ENCODE results near the gene DDX47.
"Not testable (repeated sequence)": the region's sequence is repeated elsewhere in the genome, so short reads cannot be mapped to it uniquely, and the experiment has no call there.

DDX47 gene

DNA sequence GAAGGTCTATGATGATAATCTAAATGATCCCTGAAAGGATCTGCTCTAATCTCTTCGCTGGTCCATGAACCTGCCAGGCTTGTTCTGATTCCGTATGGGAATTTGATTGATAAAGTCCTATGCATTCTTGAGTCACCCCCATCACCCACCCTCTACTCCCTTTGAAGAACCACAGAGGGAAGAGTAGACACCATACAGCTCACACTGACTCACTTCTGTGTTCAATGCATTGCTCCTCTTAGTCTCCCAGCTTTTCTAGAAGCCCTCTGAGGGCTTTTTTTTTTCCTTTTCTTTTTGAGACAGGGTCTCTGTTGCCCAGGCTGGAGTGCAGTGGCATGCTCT, 59.8 kb downstream of the DDX47 start:
- no peak for DNase-seq (ENCODE audit: low spot score)

DNA sequence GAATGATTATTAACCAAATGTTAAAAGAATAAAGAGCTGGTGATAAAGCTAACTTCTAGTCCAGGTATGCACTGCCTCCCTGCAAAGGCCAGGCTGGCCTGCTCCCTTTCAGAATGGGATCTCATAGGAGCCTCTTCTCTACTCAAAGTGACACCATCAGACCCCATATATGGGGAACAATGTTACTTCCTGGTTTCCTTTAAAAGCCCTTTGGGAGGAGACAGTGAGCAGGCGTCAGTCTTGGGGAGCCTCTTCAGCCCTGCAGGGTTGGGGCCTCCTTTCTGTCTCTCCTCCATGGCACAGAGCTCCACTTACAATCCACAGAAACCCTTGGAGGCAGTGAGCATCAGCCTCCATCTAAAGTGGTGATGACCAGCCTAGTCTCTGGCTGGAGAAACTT, 60.9 kb downstream of the DDX47 start:
- DNase-seq (ENCODE audit: low spot score), result no peak

DNA sequence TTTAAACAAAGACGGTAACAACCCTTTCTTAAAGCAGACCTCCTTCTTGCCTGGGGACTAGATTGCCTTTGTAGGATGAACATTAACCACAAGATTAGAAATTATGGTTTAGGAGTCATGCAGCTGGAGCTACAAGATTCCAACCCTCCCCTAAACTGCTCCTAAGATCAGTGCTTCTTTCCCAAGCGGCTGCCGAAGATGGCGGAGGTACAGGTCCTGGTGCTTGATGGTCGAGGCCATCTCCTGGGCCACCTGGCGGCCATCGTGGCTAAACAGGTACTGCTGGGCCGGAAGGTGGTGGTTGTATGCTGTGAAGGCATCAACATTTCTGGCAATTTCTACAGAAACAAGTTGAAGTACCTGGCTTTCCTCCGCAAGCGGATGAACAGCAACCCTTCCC, 62.2 kb downstream of the DDX47 start:
- DNase-seq (ENCODE audit: low spot score), result not testable (repeated sequence)

DNA sequence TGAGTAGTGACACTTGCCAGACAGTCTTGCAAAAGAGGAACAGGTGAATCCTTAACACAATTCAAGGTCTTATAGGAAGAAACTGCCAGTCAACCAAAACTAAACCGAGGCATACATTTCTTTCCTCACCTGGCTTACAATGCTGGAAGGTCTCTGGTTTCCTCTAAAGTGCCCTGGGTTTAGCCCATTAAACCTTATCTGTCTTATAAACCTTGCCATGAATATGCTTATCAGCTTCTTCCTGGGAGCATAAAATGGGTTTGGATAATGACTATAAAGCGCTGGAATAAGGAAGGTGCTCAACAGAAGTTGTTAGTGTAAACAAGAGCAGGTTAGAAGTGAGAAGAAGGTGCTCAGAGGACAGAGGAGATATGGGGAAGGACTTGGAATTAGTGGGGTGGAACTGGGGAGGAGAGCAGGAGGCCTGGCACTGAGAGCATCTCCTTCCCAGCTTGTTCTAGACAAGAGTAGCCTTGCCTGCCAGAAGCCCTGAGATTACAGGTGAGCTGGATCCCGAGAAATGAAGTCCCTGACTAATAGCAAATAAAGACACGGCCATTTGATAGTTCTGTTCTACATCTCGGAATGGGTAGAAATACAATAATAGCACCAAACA, 64.1 kb downstream of the DDX47 start:
- DNase-seq (ENCODE audit: low spot score), result no peak

DNA sequence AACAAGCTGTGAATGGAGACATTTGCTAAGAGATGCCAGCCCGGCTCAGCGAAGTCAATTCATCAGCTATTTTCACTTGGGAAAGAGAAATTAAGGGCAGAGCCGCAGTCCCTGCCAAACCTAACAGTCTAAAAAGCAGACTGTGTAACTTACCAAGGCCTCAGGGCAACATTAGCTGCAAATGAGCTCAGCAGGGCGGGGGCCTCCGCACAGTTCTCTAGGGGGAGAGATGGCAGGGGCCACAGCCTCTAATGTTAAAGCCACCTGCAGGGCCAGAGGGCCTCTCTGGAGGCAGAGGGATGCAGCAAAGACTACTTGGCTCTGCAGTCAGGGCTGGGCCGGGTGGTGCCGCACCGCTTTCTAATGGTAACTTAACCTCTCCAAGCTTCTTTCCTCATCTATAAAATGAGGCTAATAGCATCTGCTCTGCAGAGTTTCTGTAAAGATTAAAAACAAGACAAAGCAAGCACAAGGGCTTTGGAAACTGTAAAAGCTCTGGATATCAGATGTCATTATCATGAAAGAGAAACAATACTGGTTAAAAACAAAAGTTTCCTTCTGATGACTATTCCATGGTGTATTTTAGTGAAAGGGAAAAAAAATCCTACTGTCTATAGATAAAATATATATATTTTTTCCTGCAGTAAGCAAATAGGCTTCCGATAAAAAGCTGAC, 64.8 kb downstream of the DDX47 start:
- no peak for DNase-seq (ENCODE audit: low spot score)
